ENCODE results near the gene HEXB.

- no peak for TF ChIP-seq CTCF (IDR thresholded peaks at IDR 0.05)
- TF ChIP-seq POLR2A (IDR thresholded peaks at IDR 0.05; ENCODE audit: low read depth): no peak
- TF ChIP-seq POLR2AphosphoS5 (IDR thresholded peaks at IDR 0.05): no peak
- no peak for TF ChIP-seq EP300 (IDR thresholded peaks at IDR 0.05)
Observed at GRCh38 chr5:74672215-74672877, 12.7 kb upstream of the HEXB start.

All from esophagus muscularis mucosa (tissue), 4 donors.